HFF-Myc (cell line): ENCODE results near the gene RPL41.
A peak's percentile ranks its signal among the peaks of the same experiment; 100 is the strongest.

Experiments used
- DNase-seq: peaks from one replicate; pipeline ENCODE4 v3.0.0-alpha.2; 2011; ENCODE audit warnings: low read depth; ENCODE audit errors: extremely low read depth
- H3K4me3 ChIP-seq: replicated peaks from 2 replicates; pipeline ENCODE4 v1.5.1; 2011; ENCODE audit warnings: low read depth, mild to moderate bottlenecking, control low read depth, low read length
- TF ChIP-seq, protein P1 (sequence below): IDR thresholded peaks from 2 replicates; pipeline ENCODE4 v1.5.1; 2012; ENCODE audit warnings: mild to moderate bottlenecking, low read depth, low read length, control low read depth; ENCODE audit errors: missing control alignments

The RPL41 gene

DNA sequence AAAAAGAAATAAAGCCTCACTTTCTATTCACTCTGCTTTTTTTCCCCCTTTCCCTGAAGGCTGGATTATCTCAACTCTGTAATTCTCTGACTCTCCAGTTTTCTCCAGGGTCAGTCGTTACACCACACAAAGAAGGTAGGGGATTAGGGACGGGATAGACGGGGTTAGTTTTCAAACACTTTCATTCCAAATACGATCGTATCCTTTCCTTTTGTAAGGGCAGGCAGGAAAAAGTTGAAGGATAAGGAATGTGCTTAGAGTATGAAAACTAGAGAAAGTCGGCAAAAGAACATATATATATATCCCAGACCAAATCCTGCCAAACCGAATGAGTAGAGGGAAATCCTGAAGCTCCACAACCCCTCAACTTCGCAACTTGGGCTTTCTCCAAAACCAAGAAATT lies 11.1 kb downstream of the RPL41 start:
- peak overlapping the region; percentile 40 for H3K4me3 ChIP-seq
- TF ChIP-seq, protein P1, sequence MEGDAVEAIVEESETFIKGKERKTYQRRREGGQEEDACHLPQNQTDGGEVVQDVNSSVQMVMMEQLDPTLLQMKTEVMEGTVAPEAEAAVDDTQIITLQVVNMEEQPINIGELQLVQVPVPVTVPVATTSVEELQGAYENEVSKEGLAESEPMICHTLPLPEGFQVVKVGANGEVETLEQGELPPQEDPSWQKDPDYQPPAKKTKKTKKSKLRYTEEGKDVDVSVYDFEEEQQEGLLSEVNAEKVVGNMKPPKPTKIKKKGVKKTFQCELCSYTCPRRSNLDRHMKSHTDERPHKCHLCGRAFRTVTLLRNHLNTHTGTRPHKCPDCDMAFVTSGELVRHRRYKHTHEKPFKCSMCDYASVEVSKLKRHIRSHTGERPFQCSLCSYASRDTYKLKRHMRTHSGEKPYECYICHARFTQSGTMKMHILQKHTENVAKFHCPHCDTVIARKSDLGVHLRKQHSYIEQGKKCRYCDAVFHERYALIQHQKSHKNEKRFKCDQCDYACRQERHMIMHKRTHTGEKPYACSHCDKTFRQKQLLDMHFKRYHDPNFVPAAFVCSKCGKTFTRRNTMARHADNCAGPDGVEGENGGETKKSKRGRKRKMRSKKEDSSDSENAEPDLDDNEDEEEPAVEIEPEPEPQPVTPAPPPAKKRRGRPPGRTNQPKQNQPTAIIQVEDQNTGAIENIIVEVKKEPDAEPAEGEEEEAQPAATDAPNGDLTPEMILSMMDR, result no peak
- DNase-seq, result no peak

DNA sequence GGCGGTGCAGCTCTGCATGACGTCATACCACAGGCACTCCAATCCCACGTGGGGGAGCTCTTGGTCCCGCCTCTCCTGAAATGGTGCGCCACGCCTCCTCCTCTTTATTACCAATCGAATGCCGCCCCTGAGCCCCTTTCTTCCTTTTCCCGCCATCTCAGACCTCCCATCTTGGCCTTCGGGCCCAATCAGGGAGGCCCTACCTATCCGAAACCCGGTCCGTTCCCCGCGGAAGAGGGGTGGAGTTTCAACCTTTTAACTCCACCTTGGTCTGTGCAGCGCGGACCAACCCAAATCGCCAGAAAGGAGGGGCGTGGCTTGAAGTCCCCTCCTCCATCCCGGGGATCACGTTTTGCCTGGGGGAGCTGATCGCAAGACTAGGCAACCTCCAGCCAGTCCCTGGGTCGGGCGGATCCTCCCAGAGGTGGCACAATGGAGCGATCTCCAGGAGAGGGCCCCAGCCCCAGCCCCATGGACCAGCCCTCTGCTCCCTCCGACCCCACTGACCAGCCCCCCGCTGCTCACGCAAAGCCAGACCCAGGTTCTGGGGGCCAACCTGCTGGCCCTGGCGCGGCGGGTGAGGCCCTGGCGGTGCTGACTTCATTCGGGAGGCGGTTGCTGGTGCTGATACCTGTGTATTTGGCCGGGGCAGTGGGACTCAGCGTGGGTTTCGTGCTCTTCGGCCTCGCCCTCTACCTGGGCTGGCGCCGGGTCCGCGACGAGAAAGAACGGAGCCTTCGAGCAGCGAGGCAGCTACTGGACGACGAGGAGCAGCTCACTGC lies 11.6 kb downstream of the RPL41 start, which contains the start of gene ESYT1:
TSS of gene ESYT1 (plus strand) at position 380 of the 782 bp plus-strand sequence. CDS start at position 433, 53 bp downstream.
- TF ChIP-seq, protein P1, result no peak
- peak; percentile 99 for DNase-seq
- peak within 1 kb of the TSS; percentile 88 for H3K4me3 ChIP-seq

DNA sequence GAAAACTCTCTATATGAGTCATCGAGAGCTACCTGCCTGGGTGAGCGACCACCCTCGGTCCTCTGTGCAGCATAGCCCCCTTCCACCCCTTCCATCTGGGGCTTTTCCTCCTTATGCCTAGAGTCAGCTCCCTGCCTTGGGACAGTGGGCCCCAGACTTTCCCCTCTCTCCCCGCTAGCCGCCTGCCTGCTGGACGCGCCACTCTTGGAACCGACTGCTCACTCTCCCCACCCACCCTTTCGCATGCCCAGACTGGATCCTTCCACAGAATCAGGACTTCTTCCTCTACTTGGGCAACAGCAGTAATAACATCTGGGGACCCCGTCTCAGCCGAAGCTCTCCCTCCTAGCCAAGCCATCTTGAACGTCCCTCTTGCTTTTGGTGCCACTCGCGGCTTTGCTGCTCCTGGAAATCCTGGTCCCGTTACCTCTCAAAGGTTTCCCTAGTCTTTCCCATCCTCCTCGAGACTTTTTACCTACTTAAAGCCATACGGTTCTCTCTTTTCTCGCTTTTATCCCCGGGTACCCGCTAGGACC lies 12.3 kb downstream of the RPL41 start:
- TF ChIP-seq, protein P1, result no peak
- no peak for DNase-seq
- peak overlapping the region; percentile 88 for H3K4me3 ChIP-seq

DNA sequence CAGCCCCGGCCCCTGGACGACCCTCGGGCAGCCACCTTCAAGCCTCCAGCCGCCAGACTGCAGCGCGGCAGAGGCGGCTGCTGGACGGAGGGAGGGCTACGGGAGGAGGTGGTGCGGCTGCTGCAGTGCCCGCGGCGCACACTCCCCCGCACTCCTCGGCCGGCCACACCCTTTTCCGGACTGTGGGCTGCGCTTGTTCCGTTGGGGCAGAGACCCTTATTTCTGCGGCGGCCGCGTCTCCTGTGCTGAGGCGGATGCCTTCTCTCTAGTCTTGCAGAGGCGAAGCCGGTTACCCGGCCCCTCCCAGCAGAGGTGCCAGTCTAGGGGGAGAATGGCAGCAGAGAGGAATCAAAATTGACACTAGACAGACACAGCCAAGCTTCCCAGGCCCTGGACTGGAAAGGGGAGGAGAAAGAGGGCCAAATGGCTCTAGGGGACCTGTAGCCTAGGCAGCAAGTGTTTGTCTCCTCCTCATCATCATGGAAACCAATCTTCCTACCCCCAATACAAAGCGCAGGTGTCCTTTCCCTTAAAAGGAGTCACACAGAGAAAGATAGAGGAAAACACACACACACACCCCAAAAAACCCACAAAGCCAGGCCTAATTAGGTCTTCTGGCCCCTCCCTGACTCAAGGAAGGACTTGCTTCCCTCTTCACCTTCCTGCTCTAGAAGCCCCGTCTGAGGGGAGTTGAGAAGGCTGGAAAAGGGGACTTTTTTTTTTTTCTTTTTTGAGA lies 12.9 kb downstream of the RPL41 start:
- DNase-seq, result no peak
- H3K4me3 ChIP-seq, result peak overlapping the region; percentile 88
- TF ChIP-seq, protein P1, result no peak

DNA sequence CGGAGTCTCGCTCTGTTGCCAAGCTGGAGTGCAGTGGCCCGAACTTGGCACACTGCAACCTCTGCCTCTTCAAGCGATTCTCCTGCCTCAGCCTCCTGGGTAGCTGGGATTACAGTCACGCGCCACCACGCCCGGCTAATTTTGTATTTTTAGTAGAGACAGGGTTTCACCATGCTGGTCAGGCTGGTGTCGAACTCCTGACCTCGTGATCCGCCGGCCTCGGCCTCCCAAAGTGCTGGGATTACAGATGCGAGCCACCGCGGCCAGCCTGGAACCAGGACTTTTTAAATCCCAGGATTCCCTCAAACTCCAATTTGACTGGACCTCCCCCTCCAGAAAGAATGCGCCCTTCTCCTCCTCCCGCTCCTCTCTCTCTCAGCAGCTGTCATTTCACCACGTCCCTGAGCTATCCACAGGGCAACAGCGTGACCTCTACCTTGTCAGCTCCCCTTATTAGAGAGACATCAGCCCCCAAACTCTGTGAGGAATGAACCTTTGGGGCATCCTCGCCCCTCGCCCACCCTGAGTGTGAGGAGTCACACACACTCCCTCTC lies 13.6 kb downstream of the RPL41 start:
- peak overlapping the region; percentile 88 for H3K4me3 ChIP-seq
- DNase-seq, result no peak
- TF ChIP-seq, protein P1, result no peak

DNA sequence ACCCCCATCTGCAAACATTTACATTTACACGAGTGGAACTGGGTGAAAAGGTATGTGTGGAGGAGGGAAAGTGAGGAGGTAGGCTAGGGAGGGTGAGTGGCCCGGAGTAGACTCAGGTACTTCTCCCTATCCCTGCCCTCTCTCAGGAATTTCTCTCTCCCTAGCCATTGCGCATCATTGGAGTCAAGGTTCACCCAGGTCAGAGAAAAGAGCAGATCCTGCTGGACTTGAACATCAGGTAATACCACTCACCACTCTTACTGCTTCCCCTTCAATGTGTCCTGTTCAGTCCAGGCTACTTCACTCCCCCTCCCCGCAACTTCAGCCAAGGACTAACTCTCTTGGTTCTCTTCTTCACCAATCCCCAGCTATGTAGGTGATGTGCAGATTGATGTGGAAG lies 14.4 kb downstream of the RPL41 start:
- DNase-seq, result no peak
- TF ChIP-seq, protein P1, result no peak
- no peak overlapping the region for H3K4me3 ChIP-seq
